Measurements from ENCODE around the gene NLRC5. TPM values are rescaled to one million over a fixed set of nuclear protein-coding genes. Genes with fewer than 3 reads are reported as not detected.

The NLRC5 gene
- total RNA-seq, 2 experiments from 2014 or later, result 135 to 153 TPM

DNA sequence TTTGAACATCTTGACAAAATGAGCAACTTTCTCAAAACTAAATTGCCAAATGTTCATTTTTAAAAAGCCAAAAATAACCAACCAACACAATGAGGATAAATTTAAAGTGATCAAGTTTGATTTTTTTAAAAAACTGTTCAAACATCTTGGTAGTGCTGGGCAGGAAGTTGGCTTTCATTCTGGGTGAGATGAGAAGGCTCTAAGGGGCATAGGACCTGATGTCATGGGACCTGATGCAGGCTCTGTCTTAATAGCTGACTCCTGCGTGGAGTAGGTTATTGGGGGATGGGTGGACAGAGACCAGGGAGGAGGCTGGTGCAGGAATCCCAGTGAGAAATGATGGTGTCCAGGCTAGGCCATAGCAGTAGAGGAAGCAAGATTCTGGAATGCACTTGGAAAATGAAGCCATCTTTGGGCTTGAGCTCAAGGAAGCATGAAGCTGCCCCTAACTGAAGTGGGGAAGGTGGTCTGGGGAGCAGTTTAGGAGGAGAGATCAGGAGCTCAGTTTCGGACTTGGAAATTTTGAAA lies 20.4 kb downstream of the NLRC5 start:
- TF ChIP-seq, protein P1, sequence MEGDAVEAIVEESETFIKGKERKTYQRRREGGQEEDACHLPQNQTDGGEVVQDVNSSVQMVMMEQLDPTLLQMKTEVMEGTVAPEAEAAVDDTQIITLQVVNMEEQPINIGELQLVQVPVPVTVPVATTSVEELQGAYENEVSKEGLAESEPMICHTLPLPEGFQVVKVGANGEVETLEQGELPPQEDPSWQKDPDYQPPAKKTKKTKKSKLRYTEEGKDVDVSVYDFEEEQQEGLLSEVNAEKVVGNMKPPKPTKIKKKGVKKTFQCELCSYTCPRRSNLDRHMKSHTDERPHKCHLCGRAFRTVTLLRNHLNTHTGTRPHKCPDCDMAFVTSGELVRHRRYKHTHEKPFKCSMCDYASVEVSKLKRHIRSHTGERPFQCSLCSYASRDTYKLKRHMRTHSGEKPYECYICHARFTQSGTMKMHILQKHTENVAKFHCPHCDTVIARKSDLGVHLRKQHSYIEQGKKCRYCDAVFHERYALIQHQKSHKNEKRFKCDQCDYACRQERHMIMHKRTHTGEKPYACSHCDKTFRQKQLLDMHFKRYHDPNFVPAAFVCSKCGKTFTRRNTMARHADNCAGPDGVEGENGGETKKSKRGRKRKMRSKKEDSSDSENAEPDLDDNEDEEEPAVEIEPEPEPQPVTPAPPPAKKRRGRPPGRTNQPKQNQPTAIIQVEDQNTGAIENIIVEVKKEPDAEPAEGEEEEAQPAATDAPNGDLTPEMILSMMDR (IDR thresholded peaks at IDR 0.05), result no peak
- ATAC-seq, result peak; percentile 28
- H3K4me1 Mint-ChIP-seq (ENCODE audit: low read depth), result peaks cover 82% of the 10 kb centered on the region
- DNase-seq, result no peak
- peaks cover 56% of the 10 kb centered on the region for H3K36me3 Mint-ChIP-seq (ENCODE audit: low read depth)
- ChIA-PET CTCF (interaction anchor here (0.8 to 2.9 kb wide), 7 partner anchors 10 to 46 kb away, joined by 3 to 17 read pairs (median 5); no protein-coding TSS in a partner anchor), POLR2A (interaction anchor here (0.5 to 20.8 kb wide), 9 partner anchors 10 to 68 kb away, joined by 3 to 367 read pairs (median 6); partner anchors contain the start of gene NLRC5)
- H3K27ac Mint-ChIP-seq, result peak overlapping the region; percentile 89
- H3K27me3 Mint-ChIP-seq, result no peaks in the 10 kb centered on the region
- peak overlapping the region; percentile 46 for H3K4me3 Mint-ChIP-seq
- H3K9me3 Mint-ChIP-seq, result no peaks in the 10 kb centered on the region
- intact Hi-C loops (cut with micrococcal nuclease), result no loop called here

DNA sequence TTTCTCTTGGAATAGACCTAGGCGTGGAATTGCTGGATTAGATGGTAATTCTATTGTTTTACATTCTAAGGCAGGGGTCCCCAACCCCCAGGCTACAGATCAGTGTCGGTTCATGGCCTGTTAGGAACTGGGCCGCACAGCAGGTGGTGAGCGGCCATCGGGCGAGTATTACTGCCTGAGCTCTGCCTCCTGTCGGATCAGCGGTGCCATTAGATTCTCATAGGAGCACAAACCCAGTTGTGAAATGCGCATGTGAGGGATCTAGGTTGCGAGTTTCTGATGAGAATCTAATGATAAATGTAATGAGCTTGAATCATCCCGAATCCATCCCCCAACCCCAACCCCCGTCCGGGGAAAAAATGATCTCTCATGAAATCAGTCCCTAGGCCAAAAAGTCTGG lies 23.0 kb downstream of the NLRC5 start:
- no peak for DNase-seq
- POLR2A ChIA-PET, result interaction anchor here (8.9 to 20.8 kb wide), 2 partner anchors 22 to 28 kb away, joined by 63 to 367 read pairs; partner anchors contain the start of gene NLRC5
- CTCF ChIA-PET, result interaction anchor here (0.9 to 1.4 kb wide), 3 partner anchors 16 to 23 kb away, joined by 3 to 4 read pairs (median 3); partner anchors contain the start of gene NLRC5
- Mint-ChIP-seq H3K9me3 (peaks cover 2% of the 10 kb centered on the region), H3K27me3 (no peaks in the 10 kb centered on the region), H3K36me3 (ENCODE audit: low read depth) (peaks cover 54% of the 10 kb centered on the region), H3K4me1 (ENCODE audit: low read depth) (peaks cover 81% of the 10 kb centered on the region), H3K4me3 (peak overlapping the region; percentile 5), H3K27ac (peak overlapping the region; percentile 96)
- intact Hi-C loops (cut with micrococcal nuclease), result no loop called here
- TF ChIP-seq, protein P1 (IDR thresholded peaks at IDR 0.05), result no peak
- ATAC-seq, result no peak

DNA sequence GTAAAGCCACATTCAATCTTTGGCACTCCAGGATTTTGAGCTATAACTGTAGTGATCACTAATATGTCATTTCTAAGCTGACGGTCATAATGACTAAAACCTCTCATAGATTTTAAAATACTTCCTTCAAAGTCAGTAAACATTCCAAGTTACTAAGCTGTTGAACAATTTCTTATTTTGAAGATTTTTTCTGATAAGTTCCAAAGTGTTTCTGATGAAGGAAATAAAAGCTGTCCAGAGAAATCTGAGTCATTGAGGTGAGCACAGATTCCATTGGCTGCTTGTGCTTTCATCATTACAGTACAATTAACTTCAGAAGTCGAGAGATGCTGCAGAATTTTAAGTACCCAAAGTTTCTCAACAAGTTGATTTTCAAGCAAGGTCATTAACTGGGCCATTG lies 23.9 kb downstream of the NLRC5 start:
- ATAC-seq (no peak), DNase-seq (no peak)
- intact Hi-C loops (cut with micrococcal nuclease), result no loop called here
- H3K4me1 Mint-ChIP-seq (ENCODE audit: low read depth), result peaks cover 81% of the 10 kb centered on the region
- peaks cover 2% of the 10 kb centered on the region for H3K9me3 Mint-ChIP-seq
- POLR2A ChIA-PET, result interaction anchor here (0.9 to 20.8 kb wide), 4 partner anchors 8 to 81 kb away, joined by 3 to 367 read pairs (median 34); partner anchors contain the start of gene NLRC5
- H3K4me3 Mint-ChIP-seq, result peak overlapping the region; percentile 51
- CTCF ChIA-PET, result interaction anchor here (1.0 to 1.4 kb wide), 4 partner anchors 11 to 50 kb away, joined by 3 to 7 read pairs (median 4); no protein-coding TSS in a partner anchor
- H3K27me3 Mint-ChIP-seq, result no peaks in the 10 kb centered on the region
- H3K27ac Mint-ChIP-seq, result peak overlapping the region; percentile 97
- TF ChIP-seq, protein P1 (IDR thresholded peaks at IDR 0.05), result no peak
- H3K36me3 Mint-ChIP-seq (ENCODE audit: low read depth), result peaks cover 61% of the 10 kb centered on the region

DNA sequence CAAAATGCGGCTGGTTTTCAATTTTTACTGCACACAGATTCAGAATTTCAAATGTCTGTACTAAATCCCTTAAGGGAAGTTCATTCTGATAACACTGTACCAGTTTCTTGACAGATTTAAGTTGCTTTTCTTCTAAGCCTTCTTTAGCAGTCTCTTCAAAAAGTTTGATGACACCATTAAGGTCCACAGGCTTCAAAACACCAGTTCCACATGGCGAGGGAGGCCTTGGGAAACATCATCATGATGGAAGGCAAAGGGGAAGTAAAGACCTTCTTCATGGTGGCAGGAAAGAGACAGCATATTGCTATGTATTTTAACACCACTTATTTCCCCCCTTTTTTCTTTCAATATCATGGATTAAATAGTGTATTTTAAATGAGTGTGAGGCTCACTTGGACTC lies 24.5 kb downstream of the NLRC5 start:
- H3K9me3 Mint-ChIP-seq, result peaks cover 2% of the 10 kb centered on the region
- H3K27ac Mint-ChIP-seq, result peak overlapping the region; percentile 97
- ChIA-PET CTCF (interaction anchor here (1.0 to 1.4 kb wide), 4 partner anchors 10 to 51 kb away, joined by 3 to 7 read pairs (median 4); no protein-coding TSS in a partner anchor), POLR2A (interaction anchor here (3.1 to 20.8 kb wide), 2 partner anchors 24 to 28 kb away, joined by 9 to 367 read pairs; partner anchors contain the start of gene NLRC5)
- H3K4me3 Mint-ChIP-seq, result peak overlapping the region; percentile 51
- ATAC-seq, result no peak
- intact Hi-C loops (cut with micrococcal nuclease), result loop anchor here (1.0 kb wide), 1 partner anchor 28 kb away; no protein-coding TSS in a partner anchor
- TF ChIP-seq, protein P1 (IDR thresholded peaks at IDR 0.05), result no peak
- no peaks in the 10 kb centered on the region for H3K27me3 Mint-ChIP-seq
- H3K4me1 Mint-ChIP-seq (ENCODE audit: low read depth), result peaks cover 82% of the 10 kb centered on the region
- peaks cover 64% of the 10 kb centered on the region for H3K36me3 Mint-ChIP-seq (ENCODE audit: low read depth)
- DNase-seq, result no peak

DNA sequence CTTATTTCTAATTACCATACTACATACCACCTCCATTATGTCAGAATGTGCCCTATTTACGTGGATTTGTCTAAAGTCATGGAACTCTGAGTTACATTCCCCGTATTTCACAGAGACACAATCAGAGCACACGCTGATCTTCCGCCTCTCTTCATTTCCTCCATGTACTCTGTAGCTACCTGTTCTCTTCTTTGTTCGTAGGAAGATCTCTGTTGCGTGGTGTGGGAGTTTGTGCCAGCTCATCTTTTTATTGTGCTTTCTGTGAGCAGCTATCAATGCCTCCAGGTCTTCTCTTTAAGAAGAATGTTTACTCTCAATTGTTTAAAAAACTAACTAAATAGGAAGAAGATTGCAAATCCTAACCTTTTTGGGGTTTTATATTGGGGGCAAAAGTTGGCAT lies 26.9 kb downstream of the NLRC5 start:
- Mint-ChIP-seq H3K4me1 (ENCODE audit: low read depth) (peaks cover 81% of the 10 kb centered on the region), H3K4me3 (peak overlapping the region; percentile 35), H3K27ac (peak overlapping the region; percentile 91), H3K27me3 (no peaks in the 10 kb centered on the region), H3K36me3 (ENCODE audit: low read depth) (peaks cover 73% of the 10 kb centered on the region), H3K9me3 (peaks cover 2% of the 10 kb centered on the region)
- ChIA-PET POLR2A (interaction anchor here (1.2 to 20.8 kb wide), 10 partner anchors 11 to 39 kb away, joined by 3 to 367 read pairs (median 6); partner anchors contain the start of gene NLRC5), CTCF (interaction anchor here (1.5 to 2.2 kb wide), 3 partner anchors 11 to 52 kb away, joined by 4 to 12 read pairs (median 6); no protein-coding TSS in a partner anchor)
- TF ChIP-seq, protein P1 (IDR thresholded peaks at IDR 0.05), result no peak
- intact Hi-C loops (cut with micrococcal nuclease), result no loop called here
- DNase-seq (peak; percentile 34), ATAC-seq (no peak)
